Measurements from ENCODE around the gene KRTAP1-4.

- TF ChIP-seq CTCF (IDR thresholded peaks at IDR 0.05) (no peak), POLR2A (IDR thresholded peaks at IDR 0.05) (no peak)
Measured at GRCh38 chr17:41067281-41067680, 37.3 kb upstream of the KRTAP1-4 start.

All from right lobe of liver (tissue), 4 donors.